K562 (cell line): Measurements from ENCODE around the gene C2CD2L. TPM values are rescaled to one million over a fixed set of nuclear protein-coding genes. Genes with fewer than 3 reads are reported as not detected.

ENCODE experiments used
- ARID4B ChIP-seq: sonication (generic); formaldehyde crosslinking; IDR thresholded peaks from 2 replicates; pipeline ENCODE4 v1.8.0; 2022; ENCODE audit warnings: mild to moderate bottlenecking, missing genetic modification reagents
- CREBBP ChIP-seq: IDR thresholded peaks from one replicate; pipeline ENCODE4 v1.6.1; 2012; ENCODE audit warnings: low read depth, mild to moderate bottlenecking, control low read depth, inconsistent platforms, low read length
- DACH1 ChIP-seq: fragments of 450-650 bp; IDR thresholded peaks from 2 replicates; pipeline ENCODE4 v1.6.1; 2018; ENCODE audit not compliant: partially characterized antibody
- DDX20 ChIP-seq: fragments of 450-650 bp; IDR thresholded peaks from 2 replicates; pipeline ENCODE4 v1.6.1; 2016; ENCODE audit warnings: missing genetic modification characterization, low read depth, mild to moderate bottlenecking, missing compliant biosample characterization, moderate library complexity
- EWSR1 ChIP-seq: fragments of 450-650 bp; IDR thresholded peaks from 2 replicates; pipeline ENCODE4 v1.6.1; 2018; ENCODE audit warnings: borderline replicate concordance, mild to moderate bottlenecking, low read depth, moderate library complexity; ENCODE audit not compliant: partially characterized antibody
- HCFC1 ChIP-seq: IDR thresholded peaks from 2 replicates; pipeline ENCODE4 v1.6.1; 2012; ENCODE audit warnings: low read depth, low read length, improper control_type of control experiment
- HDGF ChIP-seq: fragments of 450-650 bp; IDR thresholded peaks from 2 replicates; pipeline ENCODE4 v1.6.1; 2016
- MAFF ChIP-seq: IDR thresholded peaks from 2 replicates; pipeline ENCODE4 v1.6.1; 2012; ENCODE audit warnings: low read length, improper control_type of control experiment
- NFXL1 ChIP-seq: fragments of 450-650 bp; formaldehyde crosslinking; IDR thresholded peaks from 2 replicates; pipeline ENCODE4 v1.4.0; 2021; ENCODE audit warnings: mild to moderate bottlenecking
- PHF21A ChIP-seq: fragments of 450-650 bp; IDR thresholded peaks from 2 replicates; pipeline ENCODE4 v1.6.1; 2017; ENCODE audit warnings: low read depth, borderline replicate concordance
- RB1 ChIP-seq: fragments of 450-650 bp; IDR thresholded peaks from 2 replicates; pipeline ENCODE4 v1.6.1; 2017; ENCODE audit warnings: low read depth, mild to moderate bottlenecking
- SRSF1 ChIP-seq: fragments of 200-400 bp; formaldehyde crosslinking; IDR thresholded peaks from 2 replicates; pipeline ENCODE4 v1.6.1; 2017; ENCODE audit warnings: mild to moderate bottlenecking, low read depth, low read length, moderate library complexity
- ZFP30 ChIP-seq: fragments of 250-450 bp; sonication (Bioruptor Pico); IDR thresholded peaks from 2 replicates; pipeline ENCODE4 v1.8.0; 2022; ENCODE audit warnings: moderate library complexity, mild to moderate bottlenecking, inconsistent platforms, borderline replicate concordance
- ZNF253 ChIP-seq: fragments of 250-450 bp; sonication (Bioruptor Pico); conservative IDR thresholded peaks from 2 replicates; pipeline ENCODE4 v1.6.1; 2021; ENCODE audit warnings: mild to moderate bottlenecking
- ZNF277 ChIP-seq: fragments of 250-450 bp; sonication (Bioruptor Pico); IDR thresholded peaks from 2 replicates; pipeline ENCODE4 v1.8.0; 2022; ENCODE audit warnings: inconsistent platforms, mild to moderate bottlenecking, moderate library complexity, borderline replicate concordance
- ZNF507 ChIP-seq: conservative IDR thresholded peaks from 2 replicates; pipeline ENCODE4 v1.6.1; 2017; ENCODE audit warnings: missing genetic modification characterization, missing compliant biosample characterization
- ZNF592 ChIP-seq: fragments of 450-650 bp; IDR thresholded peaks from 2 replicates; pipeline ENCODE4 v1.6.1; 2017; ENCODE audit warnings: antibody characterized with exemption, mild to moderate bottlenecking
- ZNF79 ChIP-seq: fragments of 250-450 bp; sonication (Bioruptor Pico); IDR thresholded peaks from 2 replicates; pipeline ENCODE4 v1.4.0; 2020; ENCODE audit warnings: low read depth, mild to moderate bottlenecking, moderate library complexity
- polyA plus RNA-seq, 8 experiments: library from polyadenylated mRNA; depleted of rRNA in 4 of 8; stranded (reverse) in 5 of 8; unstranded in 3 of 8; fragments of >200 nt; fragmentation: Nextera tagmentation in 2 of 8; fragmentation: Illumina TruSeq in 1 of 8; extraction: Ambion mirVana in 2 of 8; extraction: Trizol in 1 of 8; gene quantifications; 2 replicates each; pipeline versions ENCODE4 v1.2.1 to v1.2.3, GENCODE V29; 2011 to 2014; ENCODE audit warnings: inconsistent platforms in 1 of 8, missing spikeins in 1 of 8
- total RNA-seq, 7 experiments: library from RNA; depleted of rRNA in 6 of 7; stranded (reverse); fragments of >200 nt in 6 of 7; fragmentation: Illumina TruSeq in 2 of 7; extraction: Trizol in 2 of 7; gene quantifications; 2 replicates each; pipeline versions ENCODE4 v1.2.1 to v1.2.3, GENCODE V29; 2011 to 2021; ENCODE audit warnings: low replicate concordance in 1 of 7

C2CD2L gene
- total and polyA plus RNA-seq, 9 of the 15 experiments (the other 6 are each of a cell fraction or from before 2014, with no cell fraction given), result 0.66 to 41.2 (median 14.8) TPM

GRCh38 chr11:119106564-119107537 lies at the start of gene C2CD2L (continued):
- TF ChIP-seq ARID4B (CRISPR knock-in tag), result no peak
- no peak for TF ChIP-seq ZFP30
- TF ChIP-seq NFXL1 (CRISPR knock-in tag), result no peak
- TF ChIP-seq HDGF, result no peak
- no peak for TF ChIP-seq EWSR1
- no peak for TF ChIP-seq DDX20
- no peak for TF ChIP-seq ZNF253
- TF ChIP-seq SRSF1, result no peak
- TF ChIP-seq MAFF, result no peak
- no peak for TF ChIP-seq ZNF277 (CRISPR knock-in tag)
- TF ChIP-seq HCFC1, result no peak
- TF ChIP-seq RB1, result peak; percentile 55; the same call in 1 of the 2 replicates
- TF ChIP-seq DACH1, result peak; percentile 6
- TF ChIP-seq ZNF592, result peak; percentile 91
- no peak for TF ChIP-seq CREBBP
- no peak for TF ChIP-seq ZNF79 (CRISPR knock-in tag)
- TF ChIP-seq PHF21A, result no peak
- TF ChIP-seq ZNF507 (tag), result no peak
